ENCODE results near the gene C2orf49.

Gene C2orf49

DNA sequence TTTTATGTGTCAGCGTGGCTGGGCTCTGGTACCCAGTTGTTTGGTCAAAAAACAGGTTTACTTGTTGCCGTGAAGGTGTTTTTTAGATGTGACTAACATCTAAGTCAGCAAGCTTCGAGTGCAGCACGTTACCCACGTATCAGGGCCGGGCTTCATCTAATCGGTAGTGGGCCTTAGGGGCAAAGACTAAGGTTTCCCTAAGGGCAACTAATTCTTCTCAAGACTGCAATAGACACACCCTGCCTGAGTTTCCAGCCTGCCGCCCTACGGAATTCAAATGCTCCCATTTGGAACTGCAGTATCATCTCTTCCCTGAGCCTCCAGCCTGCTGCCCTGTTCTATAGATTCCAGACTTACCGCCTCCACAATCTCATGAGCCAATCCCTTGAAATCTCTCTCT, 33.8 kb downstream of the C2orf49 start:
- TF ChIP-seq, protein P1, sequence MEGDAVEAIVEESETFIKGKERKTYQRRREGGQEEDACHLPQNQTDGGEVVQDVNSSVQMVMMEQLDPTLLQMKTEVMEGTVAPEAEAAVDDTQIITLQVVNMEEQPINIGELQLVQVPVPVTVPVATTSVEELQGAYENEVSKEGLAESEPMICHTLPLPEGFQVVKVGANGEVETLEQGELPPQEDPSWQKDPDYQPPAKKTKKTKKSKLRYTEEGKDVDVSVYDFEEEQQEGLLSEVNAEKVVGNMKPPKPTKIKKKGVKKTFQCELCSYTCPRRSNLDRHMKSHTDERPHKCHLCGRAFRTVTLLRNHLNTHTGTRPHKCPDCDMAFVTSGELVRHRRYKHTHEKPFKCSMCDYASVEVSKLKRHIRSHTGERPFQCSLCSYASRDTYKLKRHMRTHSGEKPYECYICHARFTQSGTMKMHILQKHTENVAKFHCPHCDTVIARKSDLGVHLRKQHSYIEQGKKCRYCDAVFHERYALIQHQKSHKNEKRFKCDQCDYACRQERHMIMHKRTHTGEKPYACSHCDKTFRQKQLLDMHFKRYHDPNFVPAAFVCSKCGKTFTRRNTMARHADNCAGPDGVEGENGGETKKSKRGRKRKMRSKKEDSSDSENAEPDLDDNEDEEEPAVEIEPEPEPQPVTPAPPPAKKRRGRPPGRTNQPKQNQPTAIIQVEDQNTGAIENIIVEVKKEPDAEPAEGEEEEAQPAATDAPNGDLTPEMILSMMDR (IDR thresholded peaks at IDR 0.05; ENCODE audit: control insufficient read depth, extremely low read depth, insufficient read depth) = no peak
- DNase-seq (ENCODE audit: low read depth) = no peak
- no peak overlapping the region for H3K4me3 ChIP-seq (ENCODE audit: low read depth, low read length)

DNA sequence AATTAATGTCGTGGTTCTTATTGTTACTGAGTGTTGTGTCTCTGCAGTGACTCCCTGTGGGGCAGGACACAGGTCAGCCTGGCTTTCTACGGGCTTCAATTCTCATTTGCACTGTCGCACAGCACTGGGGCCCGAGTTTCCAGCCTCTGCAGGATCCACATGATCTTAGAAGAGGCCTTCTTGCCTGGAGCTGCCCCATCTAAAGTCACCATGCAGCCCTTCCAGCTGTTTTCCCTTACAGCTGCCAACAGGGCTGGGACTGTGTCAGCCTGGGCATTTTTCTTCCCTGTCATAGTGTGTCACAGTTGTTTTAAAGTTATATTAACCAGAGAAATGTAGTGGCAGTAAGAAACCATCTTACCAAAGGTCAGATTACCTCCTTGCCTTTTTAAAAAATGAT, 34.5 kb downstream of the C2orf49 start:
- no peak overlapping the region for H3K4me3 ChIP-seq (ENCODE audit: low read depth, low read length)
- TF ChIP-seq, protein P1 (IDR thresholded peaks at IDR 0.05; ENCODE audit: control insufficient read depth, extremely low read depth, insufficient read depth) = no peak
- no peak for DNase-seq (ENCODE audit: low read depth)

DNA sequence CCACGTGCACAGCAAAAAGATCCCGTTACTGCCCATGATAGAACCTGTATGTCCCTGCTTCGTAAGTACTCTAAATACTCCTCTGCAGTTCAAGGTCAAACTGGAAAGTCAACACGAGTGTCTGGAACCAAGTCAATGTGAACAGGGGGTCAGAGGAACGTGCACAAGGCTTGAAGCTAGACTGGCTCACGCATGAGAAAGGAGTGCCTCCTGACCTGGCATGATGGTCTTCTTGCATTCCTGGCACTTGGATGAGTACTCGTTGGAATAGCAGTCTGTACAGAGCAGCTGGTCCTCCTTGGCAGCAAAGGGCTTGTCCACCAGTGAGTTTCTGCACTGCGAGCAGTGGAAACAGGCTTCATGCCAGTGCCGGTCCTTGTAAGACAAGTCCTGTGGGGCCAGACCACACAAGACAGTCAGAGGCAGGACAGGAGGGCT, 36.0 kb downstream of the C2orf49 start:
- no peak overlapping the region for H3K4me3 ChIP-seq (ENCODE audit: low read depth, low read length)
- no peak for DNase-seq (ENCODE audit: low read depth)
- TF ChIP-seq, protein P1 (IDR thresholded peaks at IDR 0.05; ENCODE audit: control insufficient read depth, extremely low read depth, insufficient read depth) = no peak

DNA sequence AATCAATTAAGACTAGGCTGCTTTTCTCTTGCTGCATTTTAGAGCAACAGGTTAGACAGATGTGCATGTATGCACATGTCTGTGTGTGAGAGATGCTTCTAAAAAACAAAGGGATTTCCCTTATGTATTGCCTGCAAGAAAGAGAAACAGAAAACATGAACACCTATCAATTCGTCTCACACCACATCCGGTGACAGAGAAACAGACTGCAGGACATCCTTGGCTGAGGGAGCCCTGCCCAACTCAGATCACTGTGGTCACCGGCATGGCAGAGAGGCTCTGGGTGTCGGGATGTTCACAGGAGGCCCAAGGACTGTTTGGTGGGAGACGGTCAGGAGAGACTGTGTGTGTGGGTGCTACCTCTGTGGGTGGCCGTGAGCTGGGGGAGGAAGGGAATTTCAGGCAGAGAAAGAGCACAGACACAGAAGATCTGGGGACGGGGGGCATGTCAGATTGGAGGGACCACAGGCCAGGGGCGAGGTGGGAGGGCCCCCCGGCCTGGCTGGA, 36.6 kb downstream of the C2orf49 start:
- no peak for DNase-seq (ENCODE audit: low read depth)
- TF ChIP-seq, protein P1 (IDR thresholded peaks at IDR 0.05; ENCODE audit: control insufficient read depth, extremely low read depth, insufficient read depth) = no peak
- H3K4me3 ChIP-seq (ENCODE audit: low read depth, low read length) = no peak overlapping the region

DNA sequence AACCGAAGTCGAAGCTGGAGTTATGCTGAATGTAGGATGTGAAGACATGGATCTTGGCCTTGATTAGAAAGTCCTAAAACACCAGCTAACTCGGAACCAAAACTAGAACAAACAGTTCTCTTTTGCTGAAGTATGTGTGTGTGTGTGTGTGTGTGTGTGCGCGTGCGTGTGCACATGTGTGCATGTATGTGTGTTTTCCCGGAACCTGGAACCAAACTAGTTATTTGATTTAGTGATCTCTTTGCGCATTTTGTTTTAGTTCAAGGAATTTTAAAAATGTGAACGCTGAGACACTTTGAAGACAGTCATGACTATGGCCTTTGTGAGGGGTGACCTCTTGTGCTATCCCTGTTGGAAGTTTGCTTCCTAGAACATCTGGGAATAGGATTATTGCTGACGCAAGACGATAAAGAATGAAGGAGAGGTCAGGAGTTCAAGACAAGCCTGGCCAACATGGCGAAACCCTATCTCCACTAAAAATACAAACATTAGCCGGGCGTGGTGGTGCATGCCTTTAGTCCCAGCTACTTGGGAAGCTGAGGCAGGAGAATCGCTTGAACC, 37.7 kb downstream of the C2orf49 start:
- TF ChIP-seq, protein P1 (IDR thresholded peaks at IDR 0.05; ENCODE audit: control insufficient read depth, extremely low read depth, insufficient read depth) = no peak
- no peak for DNase-seq (ENCODE audit: low read depth)

DNA sequence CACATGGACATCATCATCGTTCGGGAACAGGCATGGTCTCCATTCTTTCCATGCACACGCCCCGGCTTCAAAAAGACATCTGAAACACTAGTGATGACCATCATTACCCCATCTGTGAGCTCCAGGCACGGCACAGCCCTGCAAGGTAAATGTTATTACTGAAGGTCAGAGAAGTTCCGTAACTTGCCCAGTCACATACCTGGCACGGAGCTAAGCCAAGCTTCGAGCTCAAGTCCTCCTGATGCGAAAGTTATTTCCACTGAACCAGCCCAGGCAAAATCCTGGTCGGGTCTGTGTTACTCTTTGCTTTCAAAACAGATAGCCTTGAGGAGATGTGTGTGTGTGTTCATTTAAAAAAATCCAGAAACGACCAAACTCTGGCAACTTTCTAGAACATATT, 38.7 kb downstream of the C2orf49 start:
- TF ChIP-seq, protein P1 (IDR thresholded peaks at IDR 0.05; ENCODE audit: control insufficient read depth, extremely low read depth, insufficient read depth) = no peak
- no peak overlapping the region for H3K4me3 ChIP-seq (ENCODE audit: low read depth, low read length)
- DNase-seq (ENCODE audit: low read depth) = no peak

More for the DNA sequence above, 37.7 kb downstream of the C2orf49 start:
- no peak overlapping the region for H3K4me3 ChIP-seq (ENCODE audit: low read depth, low read length)

DNA sequence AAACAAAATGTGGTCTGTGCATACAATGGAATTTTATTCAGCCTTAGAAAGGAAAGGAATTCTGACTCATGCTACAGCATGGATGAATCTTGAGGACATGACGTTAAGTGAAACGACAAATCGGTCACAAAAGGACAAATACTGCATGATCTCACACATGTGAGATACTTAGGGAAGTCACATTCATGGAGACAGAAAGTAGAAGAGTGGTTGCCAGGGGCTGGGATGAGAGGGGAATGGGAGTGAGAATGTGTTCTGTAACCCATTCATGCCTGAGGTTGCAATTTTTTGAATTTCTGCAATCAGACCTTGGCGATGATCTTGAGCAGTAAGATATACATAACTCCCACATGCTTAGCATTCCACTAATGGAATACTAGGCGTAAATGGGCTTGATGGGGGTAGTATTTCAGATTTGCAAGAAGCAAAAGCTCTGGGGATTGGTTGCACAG, 39.5 kb downstream of the C2orf49 start:
- TF ChIP-seq, protein P1 (IDR thresholded peaks at IDR 0.05; ENCODE audit: control insufficient read depth, extremely low read depth, insufficient read depth) = no peak
- no peak for DNase-seq (ENCODE audit: low read depth)
- H3K4me3 ChIP-seq (ENCODE audit: low read depth, low read length) = no peak overlapping the region

All from LNCaP clone FGC (cell line).